Measurements from ENCODE around the gene ADGRL3. TPM values are rescaled to one million over a fixed set of nuclear protein-coding genes. Genes with fewer than 3 reads are reported as not detected.
A peak's percentile ranks its signal among the peaks of the same experiment; 100 is the strongest.

The ADGRL3 gene
- total RNA-seq, 1 donor from 2014 or later: 18.7 TPM

DNA sequence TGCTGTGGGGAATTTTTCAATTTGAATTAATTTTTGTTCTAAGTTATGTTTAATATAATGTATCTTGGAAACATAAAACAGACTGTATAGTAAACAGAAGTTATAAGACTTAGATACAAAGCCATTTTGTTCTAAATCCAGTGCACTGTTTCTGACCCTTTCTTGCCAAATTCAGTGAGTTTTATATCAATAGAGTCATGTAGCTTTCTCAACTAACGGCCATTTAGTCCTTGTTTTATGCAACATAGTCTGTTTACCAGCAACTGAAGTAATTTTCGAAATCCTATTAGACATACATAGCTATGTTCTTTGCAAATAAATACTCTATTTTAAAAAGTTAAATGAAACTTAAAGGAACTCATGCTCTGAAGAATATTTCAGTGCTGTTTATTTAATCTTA lies 242.8 kb downstream of the ADGRL3 start:
- H3K27ac Mint-ChIP-seq (ENCODE audit: unreplicated experiment): no peak overlapping the region
- no peak for DNase-seq (ENCODE audit: extremely low spot score, unreplicated experiment)
- H3K4me1 Mint-ChIP-seq (ENCODE audit: unreplicated experiment): peaks cover 18% of the 10 kb centered on the region
- no peaks in the 10 kb centered on the region for H3K36me3 Mint-ChIP-seq (ENCODE audit: unreplicated experiment)
- TF ChIP-seq, protein P1, sequence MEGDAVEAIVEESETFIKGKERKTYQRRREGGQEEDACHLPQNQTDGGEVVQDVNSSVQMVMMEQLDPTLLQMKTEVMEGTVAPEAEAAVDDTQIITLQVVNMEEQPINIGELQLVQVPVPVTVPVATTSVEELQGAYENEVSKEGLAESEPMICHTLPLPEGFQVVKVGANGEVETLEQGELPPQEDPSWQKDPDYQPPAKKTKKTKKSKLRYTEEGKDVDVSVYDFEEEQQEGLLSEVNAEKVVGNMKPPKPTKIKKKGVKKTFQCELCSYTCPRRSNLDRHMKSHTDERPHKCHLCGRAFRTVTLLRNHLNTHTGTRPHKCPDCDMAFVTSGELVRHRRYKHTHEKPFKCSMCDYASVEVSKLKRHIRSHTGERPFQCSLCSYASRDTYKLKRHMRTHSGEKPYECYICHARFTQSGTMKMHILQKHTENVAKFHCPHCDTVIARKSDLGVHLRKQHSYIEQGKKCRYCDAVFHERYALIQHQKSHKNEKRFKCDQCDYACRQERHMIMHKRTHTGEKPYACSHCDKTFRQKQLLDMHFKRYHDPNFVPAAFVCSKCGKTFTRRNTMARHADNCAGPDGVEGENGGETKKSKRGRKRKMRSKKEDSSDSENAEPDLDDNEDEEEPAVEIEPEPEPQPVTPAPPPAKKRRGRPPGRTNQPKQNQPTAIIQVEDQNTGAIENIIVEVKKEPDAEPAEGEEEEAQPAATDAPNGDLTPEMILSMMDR (IDR thresholded peaks at IDR 0.05): no peak
- H3K9me3 Mint-ChIP-seq (ENCODE audit: unreplicated experiment): peaks cover 5% of the 10 kb centered on the region
- no peaks in the 10 kb centered on the region for H3K27me3 Mint-ChIP-seq (ENCODE audit: unreplicated experiment)
- H3K4me3 Mint-ChIP-seq (ENCODE audit: unreplicated experiment): no peak overlapping the region

DNA sequence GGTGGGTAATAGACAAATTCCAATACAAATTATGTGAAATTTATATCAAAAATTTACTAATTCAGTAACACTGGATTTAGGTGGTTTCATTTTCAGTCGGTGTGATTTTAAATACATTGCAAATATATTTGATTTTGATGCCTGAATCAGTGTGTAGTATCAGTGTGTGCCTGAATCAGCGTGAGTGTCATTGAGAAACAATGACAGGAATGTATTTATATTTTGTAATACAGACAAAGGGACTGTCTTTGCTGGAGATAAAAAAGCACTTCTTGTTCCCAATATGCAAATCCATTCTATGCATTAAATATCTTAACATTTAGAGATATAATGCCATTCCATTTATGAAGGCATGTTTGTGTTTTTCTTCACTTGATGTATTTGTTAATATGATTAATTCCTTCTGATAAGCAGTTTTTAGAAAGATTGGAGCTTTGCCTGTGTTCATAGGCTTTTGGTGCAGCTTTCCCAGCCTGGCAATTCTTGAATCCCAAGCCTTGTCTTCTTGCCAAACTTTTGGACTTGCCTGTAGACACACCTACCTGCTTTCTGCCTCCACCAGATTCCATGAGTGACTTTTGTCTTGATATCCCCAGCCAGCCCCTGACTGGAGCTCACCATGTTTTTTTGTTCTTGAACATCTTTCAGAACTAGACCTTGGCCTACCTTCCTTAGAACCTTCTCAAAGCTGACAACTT lies 243.8 kb downstream of the ADGRL3 start:
- Mint-ChIP-seq H3K27me3 (ENCODE audit: unreplicated experiment) (no peaks in the 10 kb centered on the region), H3K9me3 (ENCODE audit: unreplicated experiment) (peaks cover 5% of the 10 kb centered on the region), H3K36me3 (ENCODE audit: unreplicated experiment) (no peaks in the 10 kb centered on the region), H3K4me3 (ENCODE audit: unreplicated experiment) (peak overlapping the region; percentile 12), H3K27ac (ENCODE audit: unreplicated experiment) (peak overlapping the region; percentile 65), H3K4me1 (ENCODE audit: unreplicated experiment) (peaks cover 17% of the 10 kb centered on the region)
- TF ChIP-seq, protein P1 (IDR thresholded peaks at IDR 0.05): no peak
- no peak for DNase-seq (ENCODE audit: extremely low spot score, unreplicated experiment)

DNA sequence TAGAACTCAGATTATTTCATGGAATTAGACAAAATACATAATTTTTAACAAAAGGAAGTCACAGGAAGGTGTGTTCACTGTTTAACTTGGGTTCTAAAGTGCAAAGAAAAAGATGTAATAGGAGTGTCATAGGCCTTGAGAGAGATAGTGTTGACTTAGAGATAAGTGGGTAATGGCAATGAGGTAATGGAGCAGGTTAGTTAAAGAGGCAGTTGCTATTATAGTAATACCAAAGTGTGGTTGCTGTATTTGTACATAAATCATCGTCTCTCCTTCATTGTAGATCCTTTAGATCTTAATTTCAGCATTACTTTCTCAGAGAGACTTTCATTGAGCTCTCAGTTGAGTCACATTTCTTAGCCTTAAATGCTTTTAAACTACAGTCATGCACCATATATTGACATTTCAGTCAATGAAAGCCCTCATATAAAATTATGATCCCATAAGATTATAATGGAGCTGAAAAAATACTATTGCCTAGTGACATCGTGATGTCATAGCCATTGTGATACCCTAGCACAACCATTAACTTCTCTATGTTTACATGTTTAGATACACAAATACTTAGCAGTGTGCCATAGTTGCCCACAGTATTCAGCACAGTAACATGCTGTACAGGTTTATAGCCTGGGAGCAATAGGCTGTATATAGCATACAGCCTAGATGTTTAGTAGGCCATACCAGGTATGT lies 245.4 kb downstream of the ADGRL3 start:
- Mint-ChIP-seq H3K27ac (ENCODE audit: unreplicated experiment) (no peak overlapping the region), H3K4me3 (ENCODE audit: unreplicated experiment) (no peak overlapping the region), H3K9me3 (ENCODE audit: unreplicated experiment) (peaks cover 5% of the 10 kb centered on the region), H3K36me3 (ENCODE audit: unreplicated experiment) (no peaks in the 10 kb centered on the region), H3K27me3 (ENCODE audit: unreplicated experiment) (no peaks in the 10 kb centered on the region), H3K4me1 (ENCODE audit: unreplicated experiment) (peaks cover 17% of the 10 kb centered on the region)
- DNase-seq (ENCODE audit: extremely low spot score, unreplicated experiment): no peak
- TF ChIP-seq, protein P1 (IDR thresholded peaks at IDR 0.05): no peak

DNA sequence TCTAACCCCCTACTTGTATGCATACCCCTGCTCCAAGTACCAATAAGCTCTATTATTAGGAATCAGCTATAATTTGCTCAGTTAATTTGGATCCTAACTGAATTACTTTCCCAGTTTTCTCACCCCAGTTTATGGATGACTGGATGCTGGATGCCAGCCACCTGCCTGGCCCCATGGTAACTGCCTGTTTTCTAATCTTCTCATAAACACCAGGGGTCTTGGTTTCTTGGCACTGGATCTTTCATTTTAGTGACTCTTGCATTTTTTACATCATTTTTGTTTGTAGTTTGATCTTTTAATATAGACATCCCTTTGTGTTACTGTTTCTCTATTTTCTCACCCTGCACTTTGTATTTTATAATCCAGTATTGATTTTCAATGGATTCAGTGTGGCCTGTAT lies 246.8 kb downstream of the ADGRL3 start:
- H3K36me3 Mint-ChIP-seq (ENCODE audit: unreplicated experiment): no peaks in the 10 kb centered on the region
- H3K27ac Mint-ChIP-seq (ENCODE audit: unreplicated experiment): no peak overlapping the region
- H3K4me3 Mint-ChIP-seq (ENCODE audit: unreplicated experiment): no peak overlapping the region
- no peaks in the 10 kb centered on the region for H3K27me3 Mint-ChIP-seq (ENCODE audit: unreplicated experiment)
- TF ChIP-seq, protein P1 (IDR thresholded peaks at IDR 0.05): no peak
- H3K9me3 Mint-ChIP-seq (ENCODE audit: unreplicated experiment): peaks cover 5% of the 10 kb centered on the region
- H3K4me1 Mint-ChIP-seq (ENCODE audit: unreplicated experiment): peaks cover 17% of the 10 kb centered on the region
- DNase-seq (ENCODE audit: extremely low spot score, unreplicated experiment): no peak

DNA sequence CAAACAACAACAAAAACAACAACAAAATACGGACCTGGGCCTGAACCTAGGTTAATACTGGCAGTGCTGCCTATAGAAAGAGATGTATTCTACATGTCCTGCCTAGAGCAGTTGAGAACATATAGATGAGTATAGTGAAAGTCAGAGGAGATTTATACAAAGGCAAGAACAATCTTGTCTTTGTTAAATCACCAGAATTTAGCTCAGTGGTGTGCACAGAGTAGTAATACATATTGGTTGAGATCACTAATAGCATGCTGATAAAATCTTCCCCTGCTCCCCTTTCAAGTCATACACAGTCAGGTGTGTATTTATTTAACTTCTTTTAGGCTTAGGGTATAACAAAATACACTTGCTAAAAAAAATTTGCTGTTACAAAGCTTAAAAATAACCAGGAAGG lies 247.8 kb downstream of the ADGRL3 start:
- TF ChIP-seq, protein P1 (IDR thresholded peaks at IDR 0.05): no peak

More for the DNA sequence above, 247.8 kb downstream of the ADGRL3 start:
- Mint-ChIP-seq H3K4me1 (ENCODE audit: unreplicated experiment) (peaks cover 13% of the 10 kb centered on the region), H3K27ac (ENCODE audit: unreplicated experiment) (no peak overlapping the region), H3K4me3 (ENCODE audit: unreplicated experiment) (no peak overlapping the region), H3K36me3 (ENCODE audit: unreplicated experiment) (no peaks in the 10 kb centered on the region), H3K27me3 (ENCODE audit: unreplicated experiment) (no peaks in the 10 kb centered on the region), H3K9me3 (ENCODE audit: unreplicated experiment) (no peaks in the 10 kb centered on the region)
- no peak for DNase-seq (ENCODE audit: extremely low spot score, unreplicated experiment)

Data from osteocyte (in vitro differentiated cells).